Measurements from ENCODE around the gene TRPM5. TPM values are rescaled to one million over a fixed set of nuclear protein-coding genes. Genes with fewer than 3 reads are reported as not detected.

Gene TRPM5
- polyA plus RNA-seq, 10 donors: 0.05 TPM; not detected in 8

- DNase-seq: no peak
These were observed 9.1 kb upstream of the TRPM5 start for GRCh38 chr11:2453436-2453835.

GRCh38 chr11:2452321-2453012 is 8.2 kb upstream of the TRPM5 start:
- DNase-seq: peak; percentile 12 to 76 (median 28)

- DNase-seq: no peak
These were observed 7.6 kb upstream of the TRPM5 start for GRCh38 chr11:2451916-2452315.

GRCh38 chr11:2451336-2451735 is 7.0 kb upstream of the TRPM5 start:
- no peak for DNase-seq

GRCh38 chr11:2450321-2451041 is 6.2 kb upstream of the TRPM5 start:
- DNase-seq: no peak

- DNase-seq: no peak
These were observed 5.4 kb upstream of the TRPM5 start for GRCh38 chr11:2449548-2450320.

GRCh38 chr11:2448661-2449547 is 4.6 kb upstream of the TRPM5 start:
- no peak for DNase-seq

GRCh38 chr11:2447951-2448650 is 3.8 kb upstream of the TRPM5 start:
- no peak for DNase-seq

GRCh38 chr11:2447253-2447950 is 3.1 kb upstream of the TRPM5 start:
- no peak for DNase-seq

- DNase-seq: no peak
These were observed 2.4 kb upstream of the TRPM5 start for GRCh38 chr11:2446590-2447252.

- DNase-seq: no peak
These were observed 1.6 kb upstream of the TRPM5 start for GRCh38 chr11:2445746-2446551.

GRCh38 chr11:2444821-2445745 is 769 bp upstream of the TRPM5 start, which contains the start of gene KCNQ1:
Gene KCNQ1, plus strand, starts transcription at chr11:2445008. Its CDS starts 91 bp downstream, at chr11:2445099.
- DNase-seq: peak in 1 of 3 donors; percentile 31

- no peak for DNase-seq
These were observed 908 bp downstream of the TRPM5 start for GRCh38 chr11:2443406-2443805.

- DNase-seq: no peak
These were observed 1.7 kb downstream of the TRPM5 start for GRCh38 chr11:2442589-2442988.

GRCh38 chr11:2441171-2441570 is 3.1 kb downstream of the TRPM5 start:
- DNase-seq: no peak

GRCh38 chr11:2440646-2441045 is 3.7 kb downstream of the TRPM5 start:
- no peak for DNase-seq

GRCh38 chr11:2439820-2440219 is 4.5 kb downstream of the TRPM5 start:
- DNase-seq: no peak

- DNase-seq: no peak
These were observed 6.8 kb downstream of the TRPM5 start for GRCh38 chr11:2437516-2437915.
